ENCODE data around the gene TOX4.
"Not testable (repeated sequence)": the region's sequence is repeated elsewhere in the genome, so short reads cannot be mapped to it uniquely, and the experiment has no call there.

The TOX4 gene

DNA sequence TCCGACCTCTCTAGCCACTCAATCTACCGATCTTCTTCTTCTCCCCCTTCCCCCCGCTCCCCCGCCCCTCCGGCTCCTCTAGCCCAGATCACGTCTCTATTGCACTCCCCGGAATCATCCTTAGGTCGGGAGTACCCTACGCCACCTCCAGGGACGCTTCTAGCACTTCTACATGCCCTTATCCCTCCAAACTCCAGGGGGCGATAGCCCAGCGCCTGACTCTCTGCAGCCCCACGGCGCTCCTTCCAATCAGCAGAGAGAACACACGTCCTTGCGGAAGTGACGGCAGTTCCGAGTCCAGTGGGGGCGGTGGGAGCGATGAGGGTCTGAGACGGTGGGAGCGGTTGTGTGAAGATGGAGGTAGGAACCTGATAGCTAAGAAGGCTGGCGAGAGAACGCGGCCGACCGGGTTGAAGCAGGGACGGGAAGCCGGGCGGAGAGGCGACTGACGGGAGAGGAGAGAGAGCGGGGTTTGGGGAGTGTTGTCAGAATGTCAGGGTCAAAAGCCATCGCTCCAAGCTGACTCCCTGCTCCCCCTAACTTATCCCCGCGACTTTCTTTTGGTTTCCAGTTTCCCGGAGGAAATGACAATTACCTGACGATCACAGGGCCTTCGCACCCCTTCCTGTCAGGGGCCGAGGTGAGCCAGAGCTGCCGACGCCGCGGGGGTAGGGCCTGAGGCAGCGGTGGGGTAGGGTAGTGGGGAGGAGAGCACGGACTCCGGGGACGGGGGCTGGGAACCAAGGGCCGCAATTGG, at the start of gene TOX4, which contains the start of gene RAB2B:
Gene TOX4 (plus strand): TSS at position 271 of the 757 bp plus-strand sequence. CDS start 84 bp downstream, at position 355.
Gene RAB2B (minus strand): TSS at position 35 of the 757 bp plus-strand sequence. CDS start 87 bp downstream, outside the sequence.
- ATAC-seq, result peak; percentile 98 to 99

DNA sequence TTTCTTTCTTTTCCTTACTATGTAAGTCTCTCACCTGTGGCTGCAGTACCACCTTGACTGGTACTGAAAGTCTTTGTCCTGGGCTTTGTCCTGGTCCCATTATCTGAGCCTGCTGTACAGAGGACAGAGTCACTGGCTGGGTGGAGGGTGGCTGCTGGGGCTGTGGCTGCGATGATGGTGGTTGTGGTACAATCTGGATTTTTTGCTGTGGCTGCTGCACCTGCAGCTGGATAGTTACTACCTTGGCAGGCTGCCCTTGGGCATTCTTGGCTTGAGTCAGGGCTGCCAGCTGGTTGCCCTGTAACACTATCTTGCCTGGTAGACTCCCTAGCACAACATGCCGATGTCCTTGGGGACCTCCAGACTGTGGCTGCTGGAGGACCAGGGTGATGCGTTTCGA, 48.1 kb upstream of the TOX4 start:
- no peak for ATAC-seq

DNA sequence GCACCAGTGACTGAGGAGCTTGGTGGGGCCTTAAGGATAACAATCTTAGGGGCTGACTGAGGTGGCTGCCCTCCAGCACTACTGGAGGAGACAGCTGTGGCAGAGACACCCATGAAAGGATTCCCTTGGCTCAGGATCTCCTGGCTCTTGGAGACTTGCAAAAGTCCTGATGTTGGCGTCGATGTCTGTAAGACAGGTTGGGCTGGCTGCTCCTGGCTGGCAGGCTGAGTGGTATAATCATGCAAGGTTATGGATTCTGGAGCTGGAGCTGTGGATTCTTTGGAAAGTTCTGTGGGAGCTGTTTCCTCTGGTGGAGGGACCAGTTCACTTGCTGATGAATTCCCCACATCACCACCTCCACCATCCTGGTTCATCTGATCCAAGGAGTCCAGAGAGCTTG, 45.9 kb upstream of the TOX4 start:
- no peak for ATAC-seq

DNA sequence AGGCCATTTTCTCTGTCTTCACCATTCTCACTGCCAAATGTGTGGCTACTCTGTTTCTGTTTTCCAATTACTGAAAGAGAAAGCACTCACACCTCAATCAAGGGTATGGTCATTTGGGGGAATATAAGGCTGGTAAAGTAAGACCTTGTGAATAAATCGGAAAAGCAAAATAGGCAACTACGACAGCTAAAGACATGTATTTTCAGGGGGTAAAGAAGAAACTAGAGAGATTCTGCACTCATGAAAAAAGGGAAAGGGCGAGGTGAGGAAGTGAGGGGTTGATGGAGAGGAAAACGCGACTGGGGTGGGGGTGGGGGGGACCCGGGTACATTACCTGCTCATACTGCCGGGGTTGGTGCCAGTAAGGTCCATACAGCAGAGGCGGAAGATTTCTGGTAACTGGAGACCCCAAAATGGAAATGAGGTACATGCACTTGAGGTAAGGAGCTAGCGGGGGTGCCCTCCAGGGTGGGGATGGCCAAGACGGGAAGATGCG, 40.4 kb upstream of the TOX4 start:
- peak; percentile 1 to 7 for ATAC-seq

DNA sequence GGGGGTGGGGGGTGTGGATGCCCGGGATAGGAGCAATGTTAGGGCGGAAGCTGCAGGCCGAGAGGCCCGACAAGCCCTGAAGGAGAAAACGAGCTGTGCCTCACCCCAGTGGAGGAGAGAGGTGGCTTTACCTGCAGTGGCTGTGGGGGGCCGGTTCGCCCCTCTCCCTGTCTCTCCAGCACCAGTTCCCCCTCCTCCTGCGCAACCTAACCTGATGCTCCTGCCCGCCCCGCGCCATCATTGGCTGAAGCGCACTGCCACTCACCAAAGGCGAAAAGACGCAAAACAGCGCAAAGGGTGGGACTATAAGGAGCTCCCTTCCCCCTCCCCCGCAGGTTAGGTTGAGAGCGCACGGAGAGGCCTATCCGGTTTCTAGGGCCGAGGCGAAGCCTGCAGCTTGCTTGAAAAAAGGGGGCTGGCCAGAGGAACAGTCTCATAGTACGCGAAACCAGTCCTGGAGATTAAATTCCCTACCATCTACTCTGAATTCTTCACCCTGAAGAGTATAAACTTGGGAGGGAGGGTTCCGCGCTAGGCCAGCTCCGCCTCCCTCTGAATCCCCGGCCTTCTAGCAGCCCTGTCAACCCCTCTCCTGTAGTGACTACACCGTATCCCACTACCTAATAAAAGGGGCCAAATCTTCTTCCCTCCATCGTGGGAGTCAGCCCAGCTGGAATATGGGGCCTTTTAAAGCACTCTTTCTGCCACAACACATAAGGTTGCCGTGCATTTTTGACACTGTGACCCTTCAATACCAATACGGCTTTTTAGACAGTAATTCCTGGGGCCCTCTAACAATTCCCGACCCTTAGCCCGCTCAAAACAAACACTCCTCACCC, 39.7 kb upstream of the TOX4 start:
- peak; percentile 99 for ATAC-seq

DNA sequence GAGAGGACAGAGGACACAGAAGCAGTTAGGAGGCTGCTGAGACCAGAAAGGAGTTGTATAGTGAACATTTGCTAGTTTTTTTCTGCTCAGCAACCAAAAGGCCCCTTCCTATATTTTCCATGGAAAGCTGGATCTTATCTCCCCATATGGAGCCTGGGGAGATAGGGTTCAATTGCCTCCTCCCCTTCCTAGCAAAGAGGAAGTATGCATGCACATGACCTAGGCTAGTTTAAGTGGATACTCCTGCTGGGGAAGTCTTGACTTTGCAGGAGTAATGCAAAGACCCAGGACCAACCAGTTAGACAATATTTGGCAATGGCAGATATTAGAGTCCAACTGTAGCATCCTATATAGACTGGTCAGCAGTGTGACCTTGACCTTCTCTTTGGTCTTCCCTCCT, 36.1 kb upstream of the TOX4 start:
- ATAC-seq, result no peak

DNA sequence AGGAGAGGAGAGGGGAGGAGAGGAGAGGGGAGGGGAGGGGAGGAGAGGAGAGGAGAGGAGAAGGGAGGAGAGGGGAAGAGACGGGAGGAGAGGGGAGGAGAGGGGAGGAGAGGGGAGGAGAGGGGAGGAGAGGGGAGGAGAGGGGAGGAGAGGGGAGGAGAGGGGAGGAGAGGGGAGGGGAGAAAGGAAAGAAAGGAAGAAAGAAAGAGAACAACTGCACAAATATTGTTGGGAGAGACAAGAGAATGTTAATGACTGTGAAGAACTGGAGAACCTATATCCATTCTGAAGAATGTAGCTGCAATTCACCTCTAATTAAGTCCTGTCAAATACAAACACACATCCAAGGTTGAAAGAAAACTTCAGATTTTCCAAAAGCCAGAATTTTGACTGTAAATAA, 34.3 kb upstream of the TOX4 start:
- not testable (repeated sequence) for ATAC-seq

DNA sequence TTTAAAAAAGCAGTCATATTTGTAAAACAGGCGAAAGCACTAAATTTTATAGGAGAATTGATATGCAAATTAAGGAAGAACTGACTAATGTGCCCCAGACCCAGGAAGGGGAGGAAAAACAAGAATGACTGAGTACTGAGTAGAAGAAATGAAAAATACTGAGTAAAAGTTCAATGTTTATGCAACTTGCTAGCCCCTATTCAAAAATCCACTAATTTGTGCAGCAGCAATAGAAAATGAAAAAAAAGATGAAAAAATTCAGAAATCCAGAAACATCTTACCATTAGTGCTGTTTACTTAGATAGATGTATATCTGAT, 27.1 kb upstream of the TOX4 start:
- peak; percentile 25 to 36 for ATAC-seq

DNA sequence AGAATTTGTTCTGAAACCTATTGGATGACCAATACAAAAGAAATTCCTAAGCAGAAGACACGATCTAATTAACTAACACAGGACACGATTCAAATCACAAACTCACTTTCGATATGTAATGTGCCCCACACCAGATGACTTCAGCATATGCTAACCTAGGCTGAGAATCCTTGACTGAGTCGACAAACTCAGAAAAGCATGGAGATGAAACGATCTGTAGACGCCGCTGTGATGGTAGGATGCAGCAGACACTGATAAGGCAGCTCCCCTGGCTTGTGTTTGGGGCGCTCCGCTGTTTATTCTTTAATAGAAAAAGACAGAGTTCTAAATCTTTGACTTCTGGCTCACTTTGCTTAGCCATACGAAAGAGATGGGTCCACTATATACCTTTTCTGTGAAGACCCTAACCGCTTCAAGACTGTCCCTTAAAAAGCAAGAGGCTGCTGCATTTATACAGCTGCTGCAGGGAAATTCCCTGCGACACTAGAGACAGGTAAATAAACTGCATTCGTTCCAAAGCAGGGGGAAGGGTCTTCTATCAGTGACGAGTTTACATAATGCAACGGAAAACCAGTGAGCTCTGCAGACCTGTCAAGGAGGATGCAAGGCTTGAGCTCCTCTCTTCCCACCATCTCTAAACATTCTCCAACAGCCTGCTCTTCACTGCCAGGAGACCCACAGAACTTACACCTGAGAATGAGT, 22.0 kb upstream of the TOX4 start:
- no peak for ATAC-seq

DNA sequence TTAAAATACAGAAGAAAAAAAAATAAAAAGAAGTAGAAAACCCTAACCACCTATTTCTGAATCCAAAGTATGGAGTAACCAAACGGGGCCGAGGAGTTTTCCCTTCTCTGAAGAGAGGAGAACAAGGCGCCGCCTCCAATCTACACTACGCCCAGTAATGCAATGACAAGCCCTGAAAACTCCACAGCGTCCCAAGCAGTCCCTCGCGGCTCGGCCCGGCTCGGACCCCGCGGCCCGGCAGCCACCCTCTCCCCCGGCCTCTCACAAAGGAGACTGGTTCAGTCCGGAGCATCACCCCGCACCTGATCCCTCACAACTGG, 21.4 kb upstream of the TOX4 start:
- ATAC-seq, result peak in 1 of 2 donors; percentile 9

DNA sequence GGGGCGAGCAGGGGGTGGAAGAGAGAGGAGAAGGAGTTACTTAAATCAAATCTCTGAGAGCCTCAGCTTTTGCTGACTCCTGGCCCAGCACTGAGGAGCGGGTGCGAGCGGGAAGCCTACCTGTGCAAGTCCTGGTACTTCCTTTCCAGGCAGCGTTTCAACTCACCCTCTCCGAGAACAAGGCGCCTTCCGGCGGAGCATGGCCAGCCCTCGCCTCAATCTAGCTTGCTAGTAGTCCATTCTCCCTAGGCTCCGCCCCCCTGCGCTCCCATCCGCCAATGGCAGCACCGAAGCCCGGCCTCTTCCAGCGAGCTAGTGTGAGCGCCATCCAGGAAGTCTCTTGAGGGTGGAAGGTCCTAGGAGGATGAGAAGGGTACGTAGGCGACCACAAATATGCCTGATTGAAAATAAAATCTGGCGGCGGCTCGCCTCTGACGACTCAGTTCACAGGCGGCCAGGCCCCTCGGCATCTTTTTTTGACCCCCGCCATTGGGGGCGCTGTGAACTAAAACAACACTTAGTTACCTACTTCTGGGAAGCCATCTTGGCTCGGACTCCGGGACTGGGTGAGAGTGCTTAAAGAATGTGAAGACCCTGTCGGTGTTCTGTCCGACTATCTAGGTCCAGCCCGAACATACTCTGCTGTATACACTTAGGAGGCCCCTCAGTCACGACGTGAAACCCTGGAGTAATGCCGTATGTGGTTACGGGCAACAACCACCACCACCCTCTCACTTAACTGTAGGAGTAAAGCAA, 20.9 kb upstream of the TOX4 start, which contains the start of gene CHD8:
Gene CHD8 (minus strand): TSS at position 212 of the 756 bp plus-strand sequence. CDS start 24,480 bp downstream, outside the sequence.
- ATAC-seq, result peak; percentile 98

DNA sequence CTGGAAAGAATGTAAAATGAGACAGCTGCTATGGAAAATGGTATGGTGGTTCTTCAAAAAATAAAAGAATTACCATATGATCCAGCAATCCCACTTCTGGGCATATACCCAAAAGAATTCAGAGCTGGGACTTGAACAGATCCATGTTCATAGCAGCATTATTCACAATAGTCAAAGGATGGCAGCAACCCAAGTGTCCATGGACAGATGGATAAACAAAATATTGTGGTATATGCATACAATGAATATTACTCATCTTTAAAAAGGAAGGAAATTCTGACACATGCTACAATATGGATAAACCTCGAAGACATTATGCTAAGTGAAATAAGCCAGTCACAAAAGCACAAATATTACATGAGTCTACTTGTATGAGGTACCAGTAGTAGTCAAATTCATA, 9.4 kb upstream of the TOX4 start:
- ATAC-seq, result no peak

DNA sequence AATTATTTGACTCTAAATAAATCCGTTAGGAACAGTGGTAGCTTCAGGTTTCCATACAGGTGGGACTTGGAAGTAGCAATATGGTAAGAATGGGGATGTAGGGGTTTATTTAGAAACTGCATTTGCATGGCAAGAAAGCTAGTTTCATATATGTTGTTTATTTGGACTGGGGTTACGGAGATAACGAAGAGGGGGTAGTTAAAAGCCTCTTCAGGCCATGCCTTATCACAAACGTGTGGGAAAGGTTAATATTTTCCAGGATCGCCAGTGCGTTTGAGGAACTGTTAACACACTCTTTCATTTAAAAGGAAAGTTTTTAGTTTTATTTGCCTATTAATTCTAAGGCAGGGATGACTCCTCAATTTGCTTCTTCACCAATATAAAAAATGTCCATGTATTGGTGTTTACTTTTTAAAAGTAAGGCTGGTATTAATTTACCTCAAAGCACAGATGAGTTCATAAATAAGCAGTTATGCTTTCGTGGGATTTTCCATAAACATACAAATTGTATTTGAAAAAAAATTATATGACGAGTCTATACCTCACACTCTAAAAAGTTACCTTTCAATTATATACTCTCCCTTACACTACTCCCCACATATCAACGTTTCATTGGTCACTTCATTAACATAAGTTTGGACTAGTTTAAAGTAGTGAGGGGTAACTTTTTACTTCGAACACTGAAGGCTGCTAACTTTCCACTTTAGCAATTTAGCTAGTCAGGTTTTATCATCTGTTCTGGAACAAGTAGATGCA, 1.1 kb upstream of the TOX4 start:
- ATAC-seq, result no peak

DNA sequence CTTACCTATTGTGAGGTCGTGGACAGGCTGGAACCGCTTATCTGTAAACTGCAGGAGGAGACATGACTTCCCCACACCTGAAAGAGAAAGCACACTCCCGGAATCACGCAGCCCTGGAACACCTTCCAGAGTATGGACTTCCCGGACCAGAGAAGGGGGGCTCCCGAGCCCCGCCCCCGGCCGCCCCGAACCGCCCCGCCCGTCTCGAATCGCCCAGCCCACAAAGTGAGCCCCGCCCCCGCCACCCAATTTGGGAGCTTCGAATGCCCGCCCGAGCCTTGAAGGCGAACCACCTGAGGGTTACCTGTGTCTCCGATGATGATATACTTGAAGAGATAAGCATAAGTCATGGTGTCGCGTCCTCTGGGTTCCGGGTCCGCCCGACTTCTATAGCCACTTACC, 471 bp upstream of the TOX4 start:
- ATAC-seq, result peak; percentile 31 to 45

DNA sequence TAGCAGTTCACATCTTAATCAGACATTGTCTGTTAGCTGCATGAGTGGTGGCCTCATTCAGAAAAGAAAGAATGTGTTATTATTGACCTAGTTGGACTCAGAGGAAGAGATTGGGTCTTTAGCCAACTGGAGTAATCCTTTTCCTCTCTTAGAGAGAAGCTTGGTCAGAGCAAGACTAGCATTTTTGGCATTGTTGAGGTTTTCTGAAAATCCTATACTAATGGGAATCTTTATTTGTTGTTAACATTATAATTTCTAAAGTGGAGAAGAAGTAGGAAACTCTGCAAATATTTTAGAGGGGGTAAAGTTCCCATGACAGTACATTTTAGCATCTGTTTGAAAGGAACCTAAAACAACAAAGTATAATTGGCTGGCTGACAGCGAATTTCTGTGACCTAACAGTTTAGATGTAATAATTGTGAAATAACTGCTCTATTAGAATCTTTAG, 9.7 kb downstream of the TOX4 start:
- ATAC-seq, result no peak

DNA sequence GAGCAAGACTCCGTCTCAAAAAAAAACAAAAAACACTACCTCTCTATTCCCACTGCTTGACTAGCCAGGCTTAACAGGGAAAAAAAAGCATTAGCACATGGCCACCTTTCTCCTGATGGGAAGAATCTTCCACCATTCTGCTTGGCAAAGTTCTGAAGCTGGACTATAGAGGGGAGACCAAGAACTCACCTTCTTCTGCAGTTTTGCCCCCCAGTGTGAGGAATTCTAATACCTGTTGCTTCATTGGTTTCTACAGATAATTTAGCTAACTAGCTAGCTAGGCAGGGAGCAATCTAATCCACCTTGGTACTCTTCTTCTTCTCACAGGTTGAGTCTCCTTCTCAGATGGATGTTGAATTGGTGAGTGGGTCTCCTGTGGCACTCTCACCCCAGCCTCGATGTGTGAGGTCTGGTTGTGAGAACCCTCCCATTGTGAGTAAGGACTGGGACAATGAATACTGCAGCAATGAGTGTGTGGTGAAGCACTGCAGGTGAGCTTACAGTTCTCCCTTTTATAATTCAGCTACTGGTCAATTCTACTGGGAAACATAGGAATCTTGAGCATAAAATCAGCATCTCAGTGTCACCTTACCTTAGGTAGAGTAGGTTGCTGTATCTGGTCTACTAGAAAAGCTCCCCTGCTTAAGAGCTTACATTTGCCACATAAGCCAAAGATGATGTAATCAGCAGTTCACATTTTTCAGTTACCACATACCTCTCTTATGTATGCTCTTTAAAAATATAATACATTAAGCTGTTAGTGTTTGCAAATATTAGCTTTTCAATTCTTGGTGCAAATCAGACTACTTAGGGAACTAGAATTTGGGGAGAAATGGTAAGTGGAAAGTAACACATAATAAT, 18.1 kb downstream of the TOX4 start:
- no peak for ATAC-seq

DNA sequence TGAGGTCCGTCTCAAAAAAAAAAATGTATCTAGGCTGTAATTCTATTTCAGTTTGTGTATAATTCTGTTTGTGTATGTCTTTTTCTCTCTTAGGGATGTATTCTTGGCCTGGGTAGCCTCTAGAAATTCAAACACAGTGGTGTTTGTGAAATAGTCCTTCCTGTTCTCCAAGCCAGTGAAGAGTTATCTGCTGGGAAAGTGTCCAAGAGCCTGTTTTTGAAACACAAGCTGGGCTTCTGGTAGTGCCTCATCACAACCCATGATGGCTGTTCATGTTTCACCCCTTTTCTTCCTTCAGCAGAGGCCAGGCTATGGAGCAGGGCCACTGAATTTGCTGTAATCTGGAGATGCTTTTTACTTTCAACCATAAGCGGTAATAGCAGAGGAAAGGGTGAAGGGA, 19.5 kb downstream of the TOX4 start:
- no peak for ATAC-seq

DNA sequence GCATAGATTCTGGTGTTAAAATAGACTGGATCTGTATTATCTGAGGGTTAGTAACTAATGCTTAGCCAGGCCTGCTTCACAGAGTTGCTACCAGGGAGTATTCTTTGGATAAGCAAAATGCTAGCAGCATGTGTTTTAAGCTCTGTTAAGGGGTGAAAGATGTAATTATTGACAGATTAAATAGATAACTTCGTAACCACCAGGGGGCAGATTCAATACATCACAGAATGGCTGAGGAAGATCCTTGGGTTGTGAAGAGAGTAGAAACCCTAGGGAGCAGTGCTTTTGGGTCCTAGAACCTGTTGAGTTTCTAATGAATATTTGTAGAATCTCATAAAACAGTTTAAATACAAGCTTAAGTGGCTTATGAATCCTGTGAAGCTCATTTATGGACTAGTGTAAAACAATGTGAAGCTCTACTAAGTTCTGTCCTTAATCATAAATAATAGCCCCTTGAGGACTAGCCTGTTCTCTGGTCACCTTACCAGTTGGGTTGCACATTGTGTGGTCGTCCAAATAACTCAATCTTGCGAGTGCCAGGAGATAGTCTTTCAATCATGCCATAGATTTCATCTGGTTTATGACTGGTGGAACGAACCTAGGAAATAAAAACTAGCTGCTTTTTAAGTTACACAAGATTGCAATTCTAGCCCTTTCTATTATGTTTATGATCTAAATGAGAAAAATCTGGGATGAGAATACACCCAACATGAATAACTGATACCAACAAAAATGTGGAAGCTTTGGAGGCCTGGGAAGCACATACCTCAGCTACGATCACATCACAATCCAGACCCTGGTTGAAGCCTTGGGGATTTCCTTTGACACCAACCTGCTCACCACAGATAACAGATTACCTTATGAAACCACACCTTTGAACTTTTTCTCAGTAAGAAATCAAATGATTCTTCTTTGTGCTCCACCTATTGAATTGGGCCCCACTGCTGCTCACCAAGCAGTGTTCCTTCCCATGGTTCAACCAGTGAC, 21.8 kb downstream of the TOX4 start:
- ATAC-seq, result peak; percentile 66 to 72

DNA sequence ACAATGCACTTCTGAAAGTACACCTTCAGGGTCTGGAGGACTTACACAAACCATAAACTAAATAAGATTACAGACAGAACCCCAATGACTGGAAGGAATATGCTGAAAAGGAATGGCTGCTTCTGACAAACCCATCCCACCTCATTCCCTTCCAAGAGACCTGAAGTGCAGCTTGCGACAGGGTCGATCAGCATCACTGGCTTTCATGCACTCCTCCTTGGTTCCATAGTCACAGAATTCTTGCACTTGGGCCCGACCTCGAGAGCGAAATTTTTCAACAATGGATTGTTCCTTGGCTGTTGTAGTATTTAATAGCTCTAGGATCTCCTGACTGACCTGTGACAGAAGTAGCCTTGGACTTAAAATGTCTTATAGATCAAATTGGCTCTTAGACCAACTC, 24.6 kb downstream of the TOX4 start:
- no peak for ATAC-seq

Data from activated CD4-positive, CD25-positive, alpha-beta regulatory T cell treated with anti-CD3 and anti-CD28 coated beads, Interleukin-2, amount 50 U/mL, for 24 hours (primary cell).